SK-N-SH (cell line): ENCODE results near the gene TTC9B.

Source experiments
- EZH2phosphoT487 ChIP-seq: fragments of 200-600 bp; sonication (generic); IDR thresholded peaks from 2 replicates; pipeline ENCODE4 v1.6.1; 2017; ENCODE audit warnings: low read depth, mixed run types, mild to moderate bottlenecking, antibody characterized with exemption, moderate library complexity, borderline replicate concordance
- FOSL2 ChIP-seq: IDR thresholded peaks from 2 replicates; pipeline ENCODE4 v1.4.0; 2012; ENCODE audit warnings: low read depth, mild to moderate bottlenecking, moderate library complexity, borderline replicate concordance
- JUND ChIP-seq: IDR thresholded peaks from 2 replicates; pipeline ENCODE4 v1.4.0; 2012
- MXI1 ChIP-seq: IDR thresholded peaks from 2 replicates; pipeline ENCODE4 v1.6.1; 2012; ENCODE audit warnings: mild to moderate bottlenecking, low read depth, low read length, improper control_type of control experiment
- POLR2AphosphoS5 ChIP-seq: IDR thresholded peaks from 2 replicates; pipeline ENCODE4 v1.6.1; 2012; ENCODE audit warnings: low read depth, low read length
- RFX5 ChIP-seq: IDR thresholded peaks from 2 replicates; pipeline ENCODE4 v1.6.1; 2012; ENCODE audit warnings: mild to moderate bottlenecking, improper control_type of control experiment, low read length
- SMC3 ChIP-seq: IDR thresholded peaks from 2 replicates; pipeline ENCODE4 v1.6.1; 2012; ENCODE audit warnings: low read depth, low read length, improper control_type of control experiment
- YY1 ChIP-seq: IDR thresholded peaks from 2 replicates; pipeline ENCODE4 v1.4.0; 2012; ENCODE audit warnings: low read depth, mild to moderate bottlenecking
- TF ChIP-seq, protein P1 (sequence below): fragments of 150-350 bp; IDR thresholded peaks from 2 replicates; pipeline ENCODE4 v1.6.1; 2017; ENCODE audit warnings: antibody characterized with exemption, low read length, low read depth, borderline replicate concordance
- TF ChIP-seq, protein P2 (sequence below): fragments of 200-600 bp; sonication (generic); IDR thresholded peaks from 2 replicates; pipeline ENCODE4 v1.6.1; 2017; ENCODE audit warnings: antibody characterized with exemption, mild to moderate bottlenecking, moderate library complexity
- TF ChIP-seq, protein P3 (sequence below): IDR thresholded peaks from 2 replicates; pipeline ENCODE4 v1.4.0; 2012; ENCODE audit warnings: low read depth, borderline replicate concordance

DNA sequence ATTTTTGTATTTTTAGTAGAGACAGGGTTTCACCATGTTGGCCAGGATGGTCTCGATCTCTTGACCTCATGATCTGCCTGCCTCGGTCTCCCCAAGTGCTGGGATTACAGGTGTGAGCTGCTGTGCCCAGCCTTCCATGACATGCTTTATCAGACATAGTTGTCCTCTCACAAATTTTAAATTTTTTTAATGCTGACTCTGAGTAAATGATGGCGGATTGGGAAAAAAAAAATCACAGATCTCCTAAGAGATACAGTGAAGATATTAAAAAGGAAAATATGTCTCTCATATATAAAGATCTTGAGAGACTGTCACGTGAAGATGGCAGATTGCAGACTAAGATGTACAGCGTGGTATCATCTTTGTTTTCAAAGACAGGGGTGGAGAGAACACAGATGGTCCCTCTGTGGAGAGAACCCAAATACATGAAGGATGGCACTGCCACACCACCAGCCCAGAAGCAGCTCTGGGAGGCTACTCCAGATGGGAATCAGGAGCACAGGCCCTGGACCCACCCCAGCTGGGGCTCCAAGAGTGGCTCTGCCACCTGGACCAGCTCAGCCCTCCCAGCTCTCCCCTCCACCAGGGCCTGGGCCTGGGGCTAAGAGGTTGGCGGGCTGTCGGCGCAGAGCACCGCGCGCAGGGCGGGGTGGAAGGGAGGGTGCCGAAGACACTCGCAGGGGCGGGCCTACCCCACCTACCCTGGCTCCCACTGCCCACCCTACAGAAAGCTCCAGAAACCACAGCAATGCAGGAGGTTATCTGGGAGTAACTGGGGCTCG, 28.3 kb upstream of the TTC9B start:
- no peak for TF ChIP-seq RFX5
- TF ChIP-seq EZH2phosphoT487: no peak
- no peak for TF ChIP-seq YY1
- TF ChIP-seq, protein P1, sequence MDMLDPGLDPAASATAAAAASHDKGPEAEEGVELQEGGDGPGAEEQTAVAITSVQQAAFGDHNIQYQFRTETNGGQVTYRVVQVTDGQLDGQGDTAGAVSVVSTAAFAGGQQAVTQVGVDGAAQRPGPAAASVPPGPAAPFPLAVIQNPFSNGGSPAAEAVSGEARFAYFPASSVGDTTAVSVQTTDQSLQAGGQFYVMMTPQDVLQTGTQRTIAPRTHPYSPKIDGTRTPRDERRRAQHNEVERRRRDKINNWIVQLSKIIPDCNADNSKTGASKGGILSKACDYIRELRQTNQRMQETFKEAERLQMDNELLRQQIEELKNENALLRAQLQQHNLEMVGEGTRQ: no peak
- no peak for TF ChIP-seq MXI1
- TF ChIP-seq SMC3: no peak
- TF ChIP-seq, protein P2, sequence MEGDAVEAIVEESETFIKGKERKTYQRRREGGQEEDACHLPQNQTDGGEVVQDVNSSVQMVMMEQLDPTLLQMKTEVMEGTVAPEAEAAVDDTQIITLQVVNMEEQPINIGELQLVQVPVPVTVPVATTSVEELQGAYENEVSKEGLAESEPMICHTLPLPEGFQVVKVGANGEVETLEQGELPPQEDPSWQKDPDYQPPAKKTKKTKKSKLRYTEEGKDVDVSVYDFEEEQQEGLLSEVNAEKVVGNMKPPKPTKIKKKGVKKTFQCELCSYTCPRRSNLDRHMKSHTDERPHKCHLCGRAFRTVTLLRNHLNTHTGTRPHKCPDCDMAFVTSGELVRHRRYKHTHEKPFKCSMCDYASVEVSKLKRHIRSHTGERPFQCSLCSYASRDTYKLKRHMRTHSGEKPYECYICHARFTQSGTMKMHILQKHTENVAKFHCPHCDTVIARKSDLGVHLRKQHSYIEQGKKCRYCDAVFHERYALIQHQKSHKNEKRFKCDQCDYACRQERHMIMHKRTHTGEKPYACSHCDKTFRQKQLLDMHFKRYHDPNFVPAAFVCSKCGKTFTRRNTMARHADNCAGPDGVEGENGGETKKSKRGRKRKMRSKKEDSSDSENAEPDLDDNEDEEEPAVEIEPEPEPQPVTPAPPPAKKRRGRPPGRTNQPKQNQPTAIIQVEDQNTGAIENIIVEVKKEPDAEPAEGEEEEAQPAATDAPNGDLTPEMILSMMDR: no peak
- no peak for TF ChIP-seq FOSL2
- no peak for TF ChIP-seq JUND
- TF ChIP-seq, protein P3, sequence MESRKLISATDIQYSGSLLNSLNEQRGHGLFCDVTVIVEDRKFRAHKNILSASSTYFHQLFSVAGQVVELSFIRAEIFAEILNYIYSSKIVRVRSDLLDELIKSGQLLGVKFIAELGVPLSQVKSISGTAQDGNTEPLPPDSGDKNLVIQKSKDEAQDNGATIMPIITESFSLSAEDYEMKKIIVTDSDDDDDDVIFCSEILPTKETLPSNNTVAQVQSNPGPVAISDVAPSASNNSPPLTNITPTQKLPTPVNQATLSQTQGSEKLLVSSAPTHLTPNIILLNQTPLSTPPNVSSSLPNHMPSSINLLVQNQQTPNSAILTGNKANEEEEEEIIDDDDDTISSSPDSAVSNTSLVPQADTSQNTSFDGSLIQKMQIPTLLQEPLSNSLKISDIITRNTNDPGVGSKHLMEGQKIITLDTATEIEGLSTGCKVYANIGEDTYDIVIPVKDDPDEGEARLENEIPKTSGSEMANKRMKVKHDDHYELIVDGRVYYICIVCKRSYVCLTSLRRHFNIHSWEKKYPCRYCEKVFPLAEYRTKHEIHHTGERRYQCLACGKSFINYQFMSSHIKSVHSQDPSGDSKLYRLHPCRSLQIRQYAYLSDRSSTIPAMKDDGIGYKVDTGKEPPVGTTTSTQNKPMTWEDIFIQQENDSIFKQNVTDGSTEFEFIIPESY: no peak
- no peak for TF ChIP-seq POLR2AphosphoS5
